ENCODE measurements around the gene NEK7. TPM values are rescaled to one million over a fixed set of nuclear protein-coding genes. Genes with fewer than 3 reads are reported as not detected.

Gene NEK7
- total and polyA plus RNA-seq, 2 donors (not counting 1 experiment from before 2014, with no cell fraction given): 8.1 to 75.4 TPM

DNA sequence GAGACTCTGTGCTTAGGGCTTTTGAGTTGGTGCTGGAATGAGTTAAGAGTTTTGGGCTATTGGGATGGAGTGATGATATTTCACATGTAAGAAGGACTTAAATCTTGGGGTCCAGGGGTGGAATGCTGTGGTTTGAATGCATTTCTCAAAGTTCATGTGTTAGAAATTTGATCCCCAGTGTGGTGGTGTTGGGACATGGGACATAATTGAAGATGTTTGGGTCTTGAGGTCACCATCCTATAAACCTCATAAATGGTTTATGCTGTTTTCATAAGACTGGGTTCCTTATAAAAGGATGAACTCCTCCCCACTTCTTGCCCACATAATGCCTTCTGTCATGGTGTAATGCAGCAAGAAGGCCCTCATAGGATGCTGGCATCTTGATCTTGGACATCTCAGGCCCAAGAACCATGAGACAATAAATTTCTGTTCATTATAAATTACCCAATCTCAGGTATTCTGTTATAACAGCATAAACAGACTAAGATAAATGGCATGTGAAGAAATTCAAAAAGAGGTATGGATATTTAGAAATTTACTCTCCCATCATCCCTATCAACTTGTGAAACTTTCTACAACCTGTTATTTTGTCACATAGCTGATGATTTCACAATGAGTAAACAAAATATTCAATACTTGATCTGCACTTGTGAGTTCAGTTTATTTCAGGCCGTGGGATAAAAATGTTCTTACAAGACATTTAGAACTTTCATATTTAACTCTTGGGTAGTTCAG is 48.0 kb upstream of the NEK7 start:
- intact Hi-C loops (cut with micrococcal nuclease): no loop called here
- no peak overlapping the region for H3K27ac ChIP-seq (ENCODE audit: low read length in 2 of 2)
- H3K9ac ChIP-seq (ENCODE audit: low read length): no peak overlapping the region
- no peaks in the 10 kb centered on the region for H3K9me3 ChIP-seq (ENCODE audit: control extremely low read depth in 1 of 3, control insufficient read depth in 2 of 3, insufficient read depth in 1 of 3, low read length in 2 of 3)
- no peak overlapping the region for H3K4me2 ChIP-seq (replicated peaks; ENCODE audit: low read depth, low read length, poor library complexity, severe bottlenecking)
- H3K79me2 ChIP-seq (ENCODE audit: control insufficient read depth, insufficient read depth, low read length): no peaks in the 10 kb centered on the region
- H2AFZ ChIP-seq (ENCODE audit: insufficient read depth, low read depth, low read length, poor library complexity, severe bottlenecking): no peak overlapping the region
- no peak for DNase-seq
- H3K4me3 ChIP-seq (ENCODE audit: control extremely low read depth in 1 of 5, extremely low read depth in 1 of 5, insufficient read depth in 1 of 5, low read depth in 2 of 5, low read length in 4 of 5): no peak overlapping the region
- Mint-ChIP-seq H3K4me3 (no peak overlapping the region), H3K9me3 (ENCODE audit: insufficient read depth) (no peaks in the 10 kb centered on the region), H3K27ac (no peak overlapping the region), H3K27me3 (peaks cover 10% of the 10 kb centered on the region), H3K4me1 (no peaks in the 10 kb centered on the region)
- no peak for TF ChIP-seq EZH2 (IDR thresholded peaks at IDR 0.05; ENCODE audit: borderline replicate concordance, insufficient read depth, low read depth, low read length, poor library complexity, severe bottlenecking)
- TF ChIP-seq, protein P1, sequence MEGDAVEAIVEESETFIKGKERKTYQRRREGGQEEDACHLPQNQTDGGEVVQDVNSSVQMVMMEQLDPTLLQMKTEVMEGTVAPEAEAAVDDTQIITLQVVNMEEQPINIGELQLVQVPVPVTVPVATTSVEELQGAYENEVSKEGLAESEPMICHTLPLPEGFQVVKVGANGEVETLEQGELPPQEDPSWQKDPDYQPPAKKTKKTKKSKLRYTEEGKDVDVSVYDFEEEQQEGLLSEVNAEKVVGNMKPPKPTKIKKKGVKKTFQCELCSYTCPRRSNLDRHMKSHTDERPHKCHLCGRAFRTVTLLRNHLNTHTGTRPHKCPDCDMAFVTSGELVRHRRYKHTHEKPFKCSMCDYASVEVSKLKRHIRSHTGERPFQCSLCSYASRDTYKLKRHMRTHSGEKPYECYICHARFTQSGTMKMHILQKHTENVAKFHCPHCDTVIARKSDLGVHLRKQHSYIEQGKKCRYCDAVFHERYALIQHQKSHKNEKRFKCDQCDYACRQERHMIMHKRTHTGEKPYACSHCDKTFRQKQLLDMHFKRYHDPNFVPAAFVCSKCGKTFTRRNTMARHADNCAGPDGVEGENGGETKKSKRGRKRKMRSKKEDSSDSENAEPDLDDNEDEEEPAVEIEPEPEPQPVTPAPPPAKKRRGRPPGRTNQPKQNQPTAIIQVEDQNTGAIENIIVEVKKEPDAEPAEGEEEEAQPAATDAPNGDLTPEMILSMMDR (IDR thresholded peaks at IDR 0.05): no peak
- ChIA-PET POLR2A (no interaction called here), CTCF (no interaction called here)
- no peak for ATAC-seq (ENCODE audit: low read depth)
- no CpG with 5 or more reads among the region's 1 CpG for WGBS (ENCODE audit: insufficient coverage)
- no peaks in the 10 kb centered on the region for H4K20me1 ChIP-seq (ENCODE audit: control insufficient read depth, insufficient read depth, low read length, poor library complexity, severe bottlenecking)
- no peaks in the 10 kb centered on the region for H3K4me1 ChIP-seq (ENCODE audit: control insufficient read depth in 2 of 2, insufficient read depth in 2 of 2, low read length in 2 of 2)
- H3K27me3 ChIP-seq (replicated peaks in 1 of 4; ENCODE audit: control extremely low read depth in 1 of 4, control insufficient read depth in 3 of 4, insufficient read depth in 4 of 4, low read length in 3 of 4): no peaks in the 10 kb centered on the region
- H3K36me3 ChIP-seq (replicated peaks in 1 of 2; ENCODE audit: control extremely low read depth in 1 of 2, control insufficient read depth in 1 of 2, extremely low read depth in 1 of 2, insufficient read depth in 2 of 2, low read length in 1 of 2): no peaks in the 10 kb centered on the region

DNA sequence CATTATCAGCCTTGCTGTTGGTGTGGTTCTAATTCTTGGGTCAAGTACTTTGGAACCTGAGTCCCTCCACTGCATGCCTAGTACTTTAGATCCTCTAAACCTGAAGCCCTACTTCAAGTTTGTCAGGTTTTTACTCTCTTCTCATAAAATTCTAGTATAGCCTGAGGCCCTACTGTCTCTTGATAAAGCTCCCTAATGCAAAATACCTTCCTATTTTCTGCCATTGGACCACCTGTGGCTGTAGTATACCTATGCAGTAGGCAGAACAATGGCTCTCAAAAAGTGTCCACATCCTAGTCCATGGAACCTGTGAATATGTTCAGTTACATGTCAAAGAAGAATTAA is 47.5 kb upstream of the NEK7 start:
- Mint-ChIP-seq H3K27me3 (peaks cover 14% of the 10 kb centered on the region), H3K27ac (no peak overlapping the region), H3K9me3 (ENCODE audit: insufficient read depth) (no peaks in the 10 kb centered on the region), H3K4me1 (no peaks in the 10 kb centered on the region), H3K4me3 (no peak overlapping the region)
- Histone ChIP-seq H3K27ac (ENCODE audit: low read length in 2 of 2) (no peak overlapping the region), H3K36me3 (replicated peaks in 1 of 2; ENCODE audit: control extremely low read depth in 1 of 2, control insufficient read depth in 1 of 2, extremely low read depth in 1 of 2, insufficient read depth in 2 of 2, low read length in 1 of 2) (no peaks in the 10 kb centered on the region), H3K9ac (ENCODE audit: low read length) (no peak overlapping the region), H3K27me3 (replicated peaks in 1 of 4; ENCODE audit: control extremely low read depth in 1 of 4, control insufficient read depth in 3 of 4, insufficient read depth in 4 of 4, low read length in 3 of 4) (no peaks in the 10 kb centered on the region), H4K20me1 (ENCODE audit: control insufficient read depth, insufficient read depth, low read length, poor library complexity, severe bottlenecking) (no peaks in the 10 kb centered on the region), H3K4me1 (ENCODE audit: control insufficient read depth in 2 of 2, insufficient read depth in 2 of 2, low read length in 2 of 2) (no peaks in the 10 kb centered on the region), H3K9me3 (ENCODE audit: control extremely low read depth in 1 of 3, control insufficient read depth in 2 of 3, insufficient read depth in 1 of 3, low read length in 2 of 3) (no peaks in the 10 kb centered on the region), H3K79me2 (ENCODE audit: control insufficient read depth, insufficient read depth, low read length) (no peaks in the 10 kb centered on the region), H2AFZ (ENCODE audit: insufficient read depth, low read depth, low read length, poor library complexity, severe bottlenecking) (no peak overlapping the region), H3K4me2 (replicated peaks; ENCODE audit: low read depth, low read length, poor library complexity, severe bottlenecking) (no peak overlapping the region), H3K4me3 (ENCODE audit: control extremely low read depth in 1 of 5, extremely low read depth in 1 of 5, insufficient read depth in 1 of 5, low read depth in 2 of 5, low read length in 4 of 5) (no peak overlapping the region)
- POLR2A ChIA-PET: no interaction called here
- TF ChIP-seq, protein P1 (IDR thresholded peaks at IDR 0.05): no peak
- no peak for TF ChIP-seq EZH2 (IDR thresholded peaks at IDR 0.05; ENCODE audit: borderline replicate concordance, insufficient read depth, low read depth, low read length, poor library complexity, severe bottlenecking)
- no peak for ATAC-seq (ENCODE audit: low read depth)
- no peak for DNase-seq
- intact Hi-C loops (cut with micrococcal nuclease): no loop called here
- CTCF ChIA-PET: no interaction called here

Data from B cell (primary cell).